HG03558 (cell line): ENCODE measurements around the gene EMC6.

Experiments
- ATAC-seq: cut with Tn5 transposase; IDR thresholded peaks from one replicate; pipeline ENCODE4 v1.9.1; 2021; ENCODE audit warnings: moderate number of reproducible peaks; ENCODE audit not compliant: unreplicated experiment; ENCODE audit errors: extremely low read depth

The EMC6 gene

GRCh38 chr17:3678821-3679530 is 10.4 kb downstream of the EMC6 start:
- no peak for ATAC-seq

- ATAC-seq: no peak
Measured at GRCh38 chr17:3679531-3680126, 11.0 kb downstream of the EMC6 start.

- no peak for ATAC-seq
Measured at GRCh38 chr17:3681057-3681456, 12.4 kb downstream of the EMC6 start.

- ATAC-seq: no peak
Measured at GRCh38 chr17:3681565-3681964, 13.0 kb downstream of the EMC6 start.

- no peak for ATAC-seq
Measured at GRCh38 chr17:3682033-3682432, 13.4 kb downstream of the EMC6 start.

- ATAC-seq: no peak
Measured at GRCh38 chr17:3683054-3683511, 14.5 kb downstream of the EMC6 start.

- no peak for ATAC-seq
Measured at GRCh38 chr17:3685174-3685573, 16.6 kb downstream of the EMC6 start.

- ATAC-seq: no peak
Measured at GRCh38 chr17:3688027-3688553, 19.5 kb downstream of the EMC6 start.

GRCh38 chr17:3688852-3689261 is 20.2 kb downstream of the EMC6 start:
- no peak for ATAC-seq

- ATAC-seq: no peak
Measured at GRCh38 chr17:3689262-3690093, 20.9 kb downstream of the EMC6 start.

- ATAC-seq: no peak
Measured at GRCh38 chr17:3690094-3690715, 21.6 kb downstream of the EMC6 start.

GRCh38 chr17:3691617-3692067 is 23.0 kb downstream of the EMC6 start:
- no peak for ATAC-seq

GRCh38 chr17:3692346-3692745 is 23.7 kb downstream of the EMC6 start:
- no peak for ATAC-seq

- no peak for ATAC-seq
Measured at GRCh38 chr17:3693141-3693540, 24.5 kb downstream of the EMC6 start.

- peak; percentile 37 for ATAC-seq
Measured at GRCh38 chr17:3693829-3694231, 25.2 kb downstream of the EMC6 start.

GRCh38 chr17:3695129-3695722 is 26.6 kb downstream of the EMC6 start:
- ATAC-seq: no peak

- no peak for ATAC-seq
Measured at GRCh38 chr17:3695723-3696411, 27.3 kb downstream of the EMC6 start, which contains the start of gene P2RX5. P2RX5 (minus strand) TSS chr17:3696155; CDS start chr17:3696005, 150 bp downstream.

- ATAC-seq: no peak
Measured at GRCh38 chr17:3697103-3697476, 28.5 kb downstream of the EMC6 start.

- no peak for ATAC-seq
Measured at GRCh38 chr17:3698139-3698538, 29.5 kb downstream of the EMC6 start.
